IMR-90 (cell line): ENCODE results near the gene UBE2M. TPM values are rescaled to one million over a fixed set of nuclear protein-coding genes. Genes with fewer than 3 reads are reported as not detected.
A peak's percentile ranks its signal among the peaks of the same experiment; 100 is the strongest.

ENCODE experiments used
- ATAC-seq: fragments of 200-7000 bp; cut with Tn5 transposase; 2 replicates; pipeline ENCODE4 v1.9.1; 2020; ENCODE audit warnings: low read depth, mild to moderate bottlenecking, moderate library complexity
- BruUV-seq: library from RNA; stranded (reverse); fragments of 400-500 nt; replicated peaks from 2 replicates; lab custom pipeline; 2021; lab: Mats Ljungman, UMichigan
- CTCF ChIA-PET: fragments of 300-600 bp; formaldehyde crosslinking; extraction: SDS; loops from one replicate; lab custom pipeline; 2021; ENCODE audit warnings: antibody characterized with exemption; lab: Yijun Ruan, JAX
- POLR2A ChIA-PET: fragments of 300-600 bp; sonication (Branson Sonifier 250); formaldehyde crosslinking; loops from one replicate; lab custom pipeline; 2022; ENCODE audit warnings: antibody characterized with exemption; ENCODE audit not compliant: unreplicated experiment; lab: Charles Lee
- DNase-seq: peaks from one replicate; pipeline ENCODE4 v3.0.0; 2013
- H2AFZ ChIP-seq: replicated peaks from 2 replicates; pipeline ENCODE3; 2013; ENCODE audit warnings: low read length, mild to moderate bottlenecking; ENCODE audit not compliant: poor library complexity
- H2AK5ac ChIP-seq: 2 replicates; pipeline ENCODE4 v1.6.1; 2013; ENCODE audit warnings: low read depth, low read length, inconsistent platforms
- H2AK9ac ChIP-seq: replicated peaks from 2 replicates; pipeline ENCODE3; 2013; ENCODE audit warnings: mild to moderate bottlenecking, low read depth, low read length, moderate library complexity; ENCODE audit not compliant: poor library complexity
- H2BK120ac ChIP-seq: 2 replicates; pipeline ENCODE4 v1.6.1; 2013; ENCODE audit warnings: low read depth, low read length, inconsistent platforms
- H2BK15ac ChIP-seq: 3 replicates; pipeline ENCODE4 v1.6.1; 2013; ENCODE audit warnings: low read depth, low read length, inconsistent platforms
- H2BK20ac ChIP-seq: 2 replicates; pipeline ENCODE4 v1.6.1; 2013; ENCODE audit warnings: low read depth, mild to moderate bottlenecking, inconsistent platforms, low read length, moderate library complexity
- H2BK5ac ChIP-seq: 2 replicates; pipeline ENCODE4 v1.6.1; 2013; ENCODE audit warnings: mild to moderate bottlenecking, low read depth, low read length, inconsistent platforms; ENCODE audit not compliant: poor library complexity, severe bottlenecking
- H3K14ac ChIP-seq: replicated peaks from 2 replicates; pipeline ENCODE4 v1.6.1; 2013; ENCODE audit warnings: low read depth, low read length, inconsistent platforms
- H3K18ac ChIP-seq: 2 replicates; pipeline ENCODE4 v1.6.1; 2013; ENCODE audit warnings: low read depth, low read length, control low read depth
- H3K23ac ChIP-seq: 2 replicates; pipeline ENCODE4 v1.6.1; 2013; ENCODE audit warnings: low read depth, low read length, inconsistent platforms
- H3K27ac ChIP-seq: 2 replicates; pipeline ENCODE4 v1.5.1; 2013; ENCODE audit warnings: mild to moderate bottlenecking, control low read depth, low read length; ENCODE audit not compliant: insufficient read depth
- H3K27me3 ChIP-seq: 2 replicates; pipeline ENCODE4 v1.6.1; 2013; ENCODE audit warnings: low read length; ENCODE audit not compliant: control insufficient read depth, insufficient read depth
- H3K36me3 ChIP-seq: 2 replicates; pipeline ENCODE4 v1.6.1; 2013; ENCODE audit warnings: low read length, mixed read lengths; ENCODE audit not compliant: control insufficient read depth, insufficient read depth
- H3K4ac ChIP-seq: 2 replicates; pipeline ENCODE4 v1.6.1; 2013; ENCODE audit warnings: low read depth, low read length, inconsistent platforms
- H3K4me1 ChIP-seq: 2 replicates; pipeline ENCODE4 v1.6.1; 2013; ENCODE audit warnings: low read length, mixed read lengths; ENCODE audit not compliant: control insufficient read depth, insufficient read depth
- H3K4me2 ChIP-seq: 2 replicates; pipeline ENCODE4 v1.6.1; 2013; ENCODE audit warnings: low read depth, mild to moderate bottlenecking, control low read depth, low read length, moderate library complexity
- H3K4me3 ChIP-seq: 2 replicates; pipeline ENCODE4 v1.5.1; 2013; ENCODE audit warnings: low read depth, mild to moderate bottlenecking, control low read depth, low read length, moderate library complexity; ENCODE audit not compliant: insufficient read depth
- H3K56ac ChIP-seq: 2 replicates; pipeline ENCODE4 v1.6.1; 2013; ENCODE audit warnings: low read length, inconsistent platforms; ENCODE audit not compliant: insufficient read depth; ENCODE audit errors: extremely low read depth
- H3K79me1 ChIP-seq, 2 experiments: 2 replicates each; pipeline ENCODE4 v1.6.1; 2013; ENCODE audit warnings: low read length in 2 of 2, inconsistent platforms in 1 of 2, low read depth in 1 of 2
- H3K9ac ChIP-seq: 2 replicates; pipeline ENCODE4 v1.6.1; 2013; ENCODE audit warnings: low read depth, low read length, control low read depth
- H3K9me1 ChIP-seq: 2 replicates; pipeline ENCODE4 v1.6.1; 2013; ENCODE audit warnings: low read length, inconsistent platforms; ENCODE audit not compliant: insufficient read depth
- H3K9me3 ChIP-seq: 2 replicates; pipeline ENCODE4 v1.6.1; 2013; ENCODE audit warnings: low read length; ENCODE audit not compliant: control insufficient read depth, insufficient read depth
- H4K20me1 ChIP-seq: 2 replicates; pipeline ENCODE4 v1.6.1; 2013; ENCODE audit warnings: low read length, inconsistent platforms; ENCODE audit not compliant: insufficient read depth
- H4K5ac ChIP-seq: 2 replicates; pipeline ENCODE4 v1.6.1; 2013; ENCODE audit warnings: mild to moderate bottlenecking, low read depth, low read length, control low read depth
- H4K8ac ChIP-seq, 2 experiments: 2 replicates each; pipeline ENCODE4 v1.6.1; 2013; ENCODE audit warnings: low read depth in 2 of 2, low read length in 2 of 2, control low read depth in 1 of 2, inconsistent platforms in 1 of 2
- H4K91ac ChIP-seq: 2 replicates; pipeline ENCODE4 v1.6.1; 2013; ENCODE audit warnings: low read depth, low read length, inconsistent platforms; ENCODE audit not compliant: insufficient read depth
- CEBPB ChIP-seq: IDR thresholded peaks from 2 replicates; pipeline ENCODE4 v1.6.1; 2012; ENCODE audit warnings: low read depth, low read length, improper control_type of control experiment
- CHD1 ChIP-seq: IDR thresholded peaks from 2 replicates; pipeline ENCODE4 v1.6.1; 2012; ENCODE audit warnings: low read depth, low read length, improper control_type of control experiment
- CTCF ChIP-seq: conservative IDR thresholded peaks from 2 replicates; pipeline ENCODE4 v1.5.1; 2012; ENCODE audit warnings: mild to moderate bottlenecking, low read depth, low read length, improper control_type of control experiment
- ELK1 ChIP-seq: fragments of 150-350 bp; IDR thresholded peaks from 2 replicates; pipeline ENCODE4 v1.6.1; 2016; ENCODE audit warnings: low read depth, mild to moderate bottlenecking, low read length, moderate library complexity, borderline replicate concordance
- FOS ChIP-seq: fragments of 150-350 bp; IDR thresholded peaks from 2 replicates; pipeline ENCODE4 v1.6.1; 2016; ENCODE audit warnings: low read depth, low read length
- MAFK ChIP-seq: IDR thresholded peaks from 2 replicates; pipeline ENCODE4 v1.6.1; 2012; ENCODE audit warnings: low read depth, low read length, improper control_type of control experiment
- MAZ ChIP-seq: IDR thresholded peaks from 2 replicates; pipeline ENCODE4 v1.6.1; 2012; ENCODE audit warnings: low read depth, mild to moderate bottlenecking, low read length, improper control_type of control experiment, moderate library complexity, borderline replicate concordance
- MXI1 ChIP-seq: IDR thresholded peaks from 2 replicates; pipeline ENCODE4 v1.6.1; 2012; ENCODE audit warnings: low read depth, mild to moderate bottlenecking, low read length, moderate library complexity, borderline replicate concordance
- POLR2A ChIP-seq: IDR thresholded peaks from 2 replicates; pipeline ENCODE4 v1.6.1; 2012; ENCODE audit warnings: mild to moderate bottlenecking, low read depth, low read length
- RAD21 ChIP-seq: IDR thresholded peaks from 2 replicates; pipeline ENCODE4 v1.6.1; 2012; ENCODE audit warnings: low read length, improper control_type of control experiment
- RCOR1 ChIP-seq: IDR thresholded peaks from 2 replicates; pipeline ENCODE4 v1.6.1; 2012; ENCODE audit warnings: mild to moderate bottlenecking, low read length, improper control_type of control experiment; ENCODE audit not compliant: insufficient replicate concordance
- SMC3 ChIP-seq: fragments of 150-350 bp; IDR thresholded peaks from 2 replicates; pipeline ENCODE4 v1.6.1; 2016; ENCODE audit warnings: low read depth, mild to moderate bottlenecking, antibody characterized with exemption, low read length, moderate library complexity
- USF2 ChIP-seq: fragments of 150-350 bp; IDR thresholded peaks from 2 replicates; pipeline ENCODE4 v1.6.1; 2017; ENCODE audit warnings: mild to moderate bottlenecking, antibody characterized with exemption, low read length, low read depth
- WGBS, 2 experiments: methylation state at CpG; one replicate each; pipeline versions ENCODE4 v1.1.5 to v1.1.7; 2013; ENCODE audit warnings: missing lambda C conversion rate in 2 of 2; ENCODE audit not compliant: insufficient read length in 1 of 2; ENCODE audit errors: extremely low coverage in 2 of 2; 5-methylcytosine and 5-hydroxymethylcytosine counted together
- dilution Hi-C: fragments of 300-500 bp; cut with HindIII; formaldehyde crosslinking; loops from one replicate; pipeline ENCODE4 v1.14.3; 2018; ENCODE audit warnings: low sequenced_read_pairs; ENCODE audit not compliant: unreplicated experiment
- in situ Hi-C: fragments of 300-500 bp; cut with MboI; formaldehyde crosslinking; loops from 3 replicates; pipeline ENCODE4 v1.14.3; 2019; ENCODE audit warnings: low sequenced_read_pairs, inconsistent platforms, mixed read lengths
- intact Hi-C: fragments of 100-400 bp; cut with micrococcal nuclease; formaldehyde crosslinking; loops from 2 replicates; pipeline ENCODE4 v1.10.0; 2022
- polyA plus RNA-seq, 3 experiments: library from polyadenylated mRNA; depleted of rRNA; stranded (reverse); fragments of >200 nt; gene quantifications; 2 replicates each; pipeline ENCODE4 v1.2.3, GENCODE V29; 2012; ENCODE audit warnings: low replicate concordance in 1 of 3
- total RNA-seq: library from RNA; depleted of rRNA; stranded (reverse); fragments of >200 nt; gene quantifications from 2 replicates; pipeline ENCODE4 v1.2.3, GENCODE V29; 2012

The UBE2M gene
- total and polyA plus RNA-seq, 2 of the 4 experiments (the other 2 are of a cell fraction), result 55.9 to 66.6 TPM

- TF ChIP-seq POLR2A (no peak), CEBPB (no peak)
These were observed 48.1 kb downstream of the UBE2M start (continued) for GRCh38 chr19:58510084-58510862.

DNA sequence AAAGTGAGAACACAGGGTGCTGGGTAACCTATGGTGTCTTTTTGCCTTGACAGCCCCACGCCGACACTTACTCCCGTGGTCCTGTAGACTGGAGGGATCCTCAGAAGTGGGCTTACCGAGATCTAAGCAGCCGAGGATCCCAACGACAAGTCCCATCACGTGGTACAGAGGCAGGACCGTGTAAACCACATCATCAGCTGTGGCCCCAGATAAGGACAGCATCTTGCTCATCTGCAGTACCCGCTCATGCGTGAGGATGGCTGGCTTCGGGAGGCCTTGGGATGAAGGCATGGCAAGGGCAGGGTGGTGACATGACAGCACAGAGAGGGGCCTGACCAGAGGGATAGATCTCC is 48.7 kb downstream of the UBE2M start:
- Histone ChIP-seq H3K36me3 (peaks cover 4% of the 10 kb centered on the region; the same call in 1 of the 2 replicates), H3K9ac (no peak overlapping the region), H2AK9ac (peak overlapping the region; percentile 78), H2BK5ac (no peak overlapping the region), H3K56ac (no peak overlapping the region), H3K27me3 (no peaks in the 10 kb centered on the region), H3K79me1 (peaks cover 4 to 26% of the 10 kb centered on the region in 2 experiments; a peak in 3 of 4 replicates), H3K18ac (no peak overlapping the region), H4K5ac (no peak overlapping the region), H4K8ac (no peak overlapping the region), H2BK15ac (no peak overlapping the region), H3K9me1 (no peaks in the 10 kb centered on the region), H2AK5ac (no peak overlapping the region), H3K4me1 (no peaks in the 10 kb centered on the region), H2BK20ac (no peak overlapping the region), H4K20me1 (no peaks in the 10 kb centered on the region), H3K23ac (no peak overlapping the region), H2BK120ac (no peak overlapping the region), H3K4me3 (no peak overlapping the region), H3K4ac (no peak overlapping the region), H4K91ac (no peak overlapping the region), H2AFZ (peak overlapping the region; percentile 11), H3K9me3 (peaks cover 2% of the 10 kb centered on the region; the same call in 1 of the 2 replicates), H3K14ac (no peak overlapping the region), H3K27ac (no peak overlapping the region), H3K4me2 (no peak overlapping the region)
- ChIA-PET CTCF (no interaction called here), POLR2A (no interaction called here)
- intact Hi-C loops (no loop called here), in situ Hi-C loops (no loop called here), dilution Hi-C loops (no loop called here)
- ATAC-seq (no peak), DNase-seq (no peak)
- no TSS peak for BruUV-seq
- no peak for TF ChIP-seq RAD21
- TF ChIP-seq FOS, result no peak
- TF ChIP-seq SMC3, result no peak
- TF ChIP-seq CEBPB, result no peak
- no peak for TF ChIP-seq MAFK
- TF ChIP-seq RCOR1, result no peak
- TF ChIP-seq MXI1, result no peak
- TF ChIP-seq MAZ, result no peak
- TF ChIP-seq CTCF, result no peak
- no peak for TF ChIP-seq POLR2A
- no peak for TF ChIP-seq ELK1
- TF ChIP-seq CHD1, result no peak
- TF ChIP-seq USF2, result no peak
- 87% methylated on average over 10 of the region's 11 CpGs; no CpG with 5 or more reads in 1 of the 2 experiments for WGBS, 2 experiments
